Activated CD4-positive, alpha-beta T cell treated with anti-CD3 and anti-CD28 coated beads for 1 hour (primary cell): ENCODE measurements around the gene GMDS.
"Not testable (repeated sequence)": the region's sequence is repeated elsewhere in the genome, so short reads cannot be mapped to it uniquely, and the experiment has no call there.

Experiments used
- DNase-seq: peaks from one replicate; pipeline ENCODE4 v3.0.0-alpha.2; 2020

GMDS gene

GRCh38 chr6:1698527-1698926 lies 546.9 kb downstream of the GMDS start:
- DNase-seq, result no peak

GRCh38 chr6:1697688-1698351 lies 547.6 kb downstream of the GMDS start:
- no peak for DNase-seq

- DNase-seq, result no peak
Observed at GRCh38 chr6:1696463-1696850, 548.9 kb downstream of the GMDS start.

- DNase-seq, result no peak
Observed at GRCh38 chr6:1695546-1696462, 549.6 kb downstream of the GMDS start.

- DNase-seq, result not testable (repeated sequence)
Observed at GRCh38 chr6:1691828-1692227, 553.6 kb downstream of the GMDS start.

- DNase-seq, result not testable (repeated sequence)
Observed at GRCh38 chr6:1690656-1691055, 554.7 kb downstream of the GMDS start.

GRCh38 chr6:1689141-1689540 lies 556.3 kb downstream of the GMDS start:
- DNase-seq, result no peak

GRCh38 chr6:1688396-1688795 lies 557.0 kb downstream of the GMDS start:
- no peak for DNase-seq

GRCh38 chr6:1687402-1687801 lies 558.0 kb downstream of the GMDS start:
- no peak for DNase-seq

- DNase-seq, result no peak
Observed at GRCh38 chr6:1686117-1687098, 559.0 kb downstream of the GMDS start.

- DNase-seq, result no peak
Observed at GRCh38 chr6:1679688-1680068, 565.7 kb downstream of the GMDS start.

- DNase-seq, result no peak
Observed at GRCh38 chr6:1679031-1679687, 566.2 kb downstream of the GMDS start.

GRCh38 chr6:1678201-1678600 lies 567.2 kb downstream of the GMDS start:
- DNase-seq, result no peak

GRCh38 chr6:1672379-1672778 lies 573.0 kb downstream of the GMDS start:
- no peak for DNase-seq

- no peak for DNase-seq
Observed at GRCh38 chr6:1670711-1671462, 574.5 kb downstream of the GMDS start.

GRCh38 chr6:1669996-1670395 lies 575.4 kb downstream of the GMDS start:
- no peak for DNase-seq

- not testable (repeated sequence) for DNase-seq
Observed at GRCh38 chr6:1668456-1668855, 576.9 kb downstream of the GMDS start.

- DNase-seq, result no peak
Observed at GRCh38 chr6:1667805-1668175, 577.6 kb downstream of the GMDS start.

- no peak for DNase-seq
Observed at GRCh38 chr6:1667012-1667804, 578.2 kb downstream of the GMDS start.

- DNase-seq, result no peak
Observed at GRCh38 chr6:1665214-1665613, 580.2 kb downstream of the GMDS start.

GRCh38 chr6:1664329-1664728 lies 581.1 kb downstream of the GMDS start:
- no peak for DNase-seq
